ENCODE results near the gene ARAP1.

- TF ChIP-seq CTCF (IDR thresholded peaks at IDR 0.05) (no peak), POLR2AphosphoS5 (IDR thresholded peaks at IDR 0.05) (no peak)
These were observed 6.7 kb downstream of the ARAP1 start for GRCh38 chr11:72745511-72745910.
